Karpas-422 (cell line): ENCODE measurements around the gene ZKSCAN8. TPM values are rescaled to one million over a fixed set of nuclear protein-coding genes. Genes with fewer than 3 reads are reported as not detected.

Experiments
- DNase-seq: peaks from one replicate; pipeline ENCODE4 v3.0.0-alpha.2; 2015
- H2AFZ ChIP-seq: fragments of 200-600 bp; sonication (generic); 2 replicates; pipeline ENCODE4 v1.6.1; 2014; ENCODE audit warnings: antibody characterized with exemption, low read length, mixed read lengths
- H3K27ac ChIP-seq: fragments of 200-600 bp; sonication (generic); 2 replicates; pipeline ENCODE4 v1.5.1; 2014; ENCODE audit warnings: mild to moderate bottlenecking, low read length, moderate library complexity
- H3K27me3 ChIP-seq: fragments of 200-600 bp; sonication (generic); 2 replicates; pipeline ENCODE4 v1.6.1; 2014; ENCODE audit warnings: low read length, mixed read lengths
- H3K36me3 ChIP-seq: fragments of 200-600 bp; sonication (generic); 2 replicates; pipeline ENCODE4 v1.6.1; 2014; ENCODE audit warnings: low read length, mixed read lengths; ENCODE audit not compliant: insufficient read depth
- H3K4me1 ChIP-seq: fragments of 200-600 bp; sonication (generic); 2 replicates; pipeline ENCODE4 v1.6.1; 2014; ENCODE audit warnings: mild to moderate bottlenecking, low read length, mixed read lengths
- H3K4me2 ChIP-seq: fragments of 200-600 bp; sonication (generic); 2 replicates; pipeline ENCODE4 v1.6.1; 2014; ENCODE audit warnings: low read length, low read depth, mild to moderate bottlenecking; ENCODE audit not compliant: poor library complexity, severe bottlenecking
- H3K4me3 ChIP-seq: fragments of 200-600 bp; sonication (generic); 2 replicates; pipeline ENCODE4 v1.5.1; 2014; ENCODE audit warnings: mild to moderate bottlenecking, antibody characterized with exemption, low read length, mixed read lengths
- H3K79me2 ChIP-seq: fragments of 200-600 bp; sonication (generic); 2 replicates; pipeline ENCODE4 v1.6.1; 2014; ENCODE audit warnings: mild to moderate bottlenecking, low read length, mixed read lengths
- H3K9ac ChIP-seq: fragments of 200-600 bp; sonication (generic); 2 replicates; pipeline ENCODE4 v1.6.0; 2014; ENCODE audit warnings: low read length
- H3K9me2 ChIP-seq: fragments of 200-600 bp; sonication (generic), shearing (Covaris generic); replicated peaks from 2 replicates; pipeline ENCODE4 v1.6.0; 2014; ENCODE audit warnings: mild to moderate bottlenecking, low read length, moderate library complexity; ENCODE audit not compliant: insufficient read depth
- H3K9me3 ChIP-seq: fragments of 300-700, 200-600 bp; sonication (generic); 2 replicates; pipeline ENCODE4 v1.6.1; 2014; ENCODE audit warnings: low read length, mixed read lengths
- H4K20me1 ChIP-seq: fragments of 200-600 bp; sonication (generic); 2 replicates; pipeline ENCODE4 v1.6.1; 2014; ENCODE audit warnings: mild to moderate bottlenecking, antibody characterized with exemption, low read length, low read depth; ENCODE audit not compliant: insufficient read depth
- total RNA-seq: library from RNA; depleted of rRNA; stranded (reverse); fragments of >200 nt; shearing (Covaris generic); gene quantifications from 2 replicates; pipeline ENCODE4 v1.2.3, GENCODE V29; 2014; ENCODE audit warnings: low replicate concordance

Gene ZKSCAN8
- total RNA-seq, 1 experiment from 2014 or later, result 48.9 TPM

- DNase-seq, result no peak
- H3K9me3 ChIP-seq, result no peaks in the 10 kb centered on the region
- no peaks in the 10 kb centered on the region for H3K27me3 ChIP-seq
Observed at GRCh38 chr6:28167068-28167467, 25.4 kb downstream of the ZKSCAN8 start.

GRCh38 chr6:28167926-28168325 is 26.2 kb downstream of the ZKSCAN8 start:
- Histone ChIP-seq H3K4me3 (no peak overlapping the region), H3K9me2 (no peaks in the 10 kb centered on the region), H3K4me2 (no peak overlapping the region), H2AFZ (no peak overlapping the region), H3K27me3 (no peaks in the 10 kb centered on the region), H4K20me1 (no peaks in the 10 kb centered on the region), H3K27ac (no peak overlapping the region), H3K36me3 (peaks cover 7% of the 10 kb centered on the region), H3K4me1 (peaks cover under 1% of the 10 kb centered on the region; the same call in 1 of the 2 replicates), H3K9me3 (no peaks in the 10 kb centered on the region), H3K9ac (no peak overlapping the region), H3K79me2 (no peaks in the 10 kb centered on the region)
- DNase-seq, result no peak

More at GRCh38 chr6:28167068-28167467, 25.4 kb downstream of the ZKSCAN8 start:
- Histone ChIP-seq H3K27ac (no peak overlapping the region), H3K4me1 (peaks cover 9% of the 10 kb centered on the region), H3K4me2 (no peak overlapping the region), H2AFZ (no peak overlapping the region), H3K4me3 (no peak overlapping the region), H3K36me3 (peaks cover 7% of the 10 kb centered on the region), H4K20me1 (no peaks in the 10 kb centered on the region), H3K79me2 (peaks cover 6% of the 10 kb centered on the region; the same call in 1 of the 2 replicates), H3K9ac (no peak overlapping the region), H3K9me2 (no peaks in the 10 kb centered on the region)

- H2AFZ ChIP-seq, result no peak overlapping the region
- DNase-seq, result no peak
- H3K27ac ChIP-seq, result no peak overlapping the region
- H3K9ac ChIP-seq, result no peak overlapping the region
- H3K4me1 ChIP-seq, result no peaks in the 10 kb centered on the region
- H3K79me2 ChIP-seq, result no peaks in the 10 kb centered on the region
- no peak overlapping the region for H3K4me2 ChIP-seq
- no peak overlapping the region for H3K4me3 ChIP-seq
- H4K20me1 ChIP-seq, result no peaks in the 10 kb centered on the region
- peaks cover 7% of the 10 kb centered on the region for H3K36me3 ChIP-seq
- H3K27me3 ChIP-seq, result no peaks in the 10 kb centered on the region
- no peaks in the 10 kb centered on the region for H3K9me2 ChIP-seq
- no peaks in the 10 kb centered on the region for H3K9me3 ChIP-seq
Observed at GRCh38 chr6:28171271-28171670, 29.6 kb downstream of the ZKSCAN8 start.

- Histone ChIP-seq H3K27me3 (no peaks in the 10 kb centered on the region), H4K20me1 (no peaks in the 10 kb centered on the region), H3K9me3 (no peaks in the 10 kb centered on the region), H3K79me2 (no peaks in the 10 kb centered on the region), H3K36me3 (peaks cover 7% of the 10 kb centered on the region), H3K4me1 (no peaks in the 10 kb centered on the region), H2AFZ (no peak overlapping the region), H3K4me3 (no peak overlapping the region), H3K9ac (no peak overlapping the region), H3K4me2 (no peak overlapping the region), H3K9me2 (no peaks in the 10 kb centered on the region), H3K27ac (no peak overlapping the region)
- DNase-seq, result no peak
Observed at GRCh38 chr6:28172006-28172405, 30.3 kb downstream of the ZKSCAN8 start.

- H4K20me1 ChIP-seq, result no peaks in the 10 kb centered on the region
- H3K9ac ChIP-seq, result no peak overlapping the region
- H3K27me3 ChIP-seq, result no peaks in the 10 kb centered on the region
- no peaks in the 10 kb centered on the region for H3K9me2 ChIP-seq
- no peak overlapping the region for H3K4me3 ChIP-seq
- H3K79me2 ChIP-seq, result no peaks in the 10 kb centered on the region
- H3K36me3 ChIP-seq, result no peaks in the 10 kb centered on the region
- H3K9me3 ChIP-seq, result no peaks in the 10 kb centered on the region
- H3K4me1 ChIP-seq, result peaks cover 14% of the 10 kb centered on the region
- no peak overlapping the region for H3K27ac ChIP-seq
- DNase-seq, result no peak
- H2AFZ ChIP-seq, result no peak overlapping the region
- H3K4me2 ChIP-seq, result no peak overlapping the region
Observed at GRCh38 chr6:28176373-28176772, 34.7 kb downstream of the ZKSCAN8 start.

GRCh38 chr6:28182255-28182654 is 40.6 kb downstream of the ZKSCAN8 start:
- H4K20me1 ChIP-seq, result no peaks in the 10 kb centered on the region

GRCh38 chr6:28188111-28188979 is 46.7 kb downstream of the ZKSCAN8 start:
- Histone ChIP-seq H3K36me3 (no peaks in the 10 kb centered on the region; the same call in 1 of the 2 replicates), H3K79me2 (no peaks in the 10 kb centered on the region), H3K9me2 (no peaks in the 10 kb centered on the region), H3K27ac (no peak overlapping the region), H3K27me3 (peaks cover 4% of the 10 kb centered on the region; the same call in 1 of the 2 replicates), H3K4me1 (no peaks in the 10 kb centered on the region), H3K4me3 (no peak overlapping the region), H3K4me2 (no peak overlapping the region), H3K9me3 (peaks cover 35% of the 10 kb centered on the region), H2AFZ (no peak overlapping the region), H4K20me1 (no peaks in the 10 kb centered on the region), H3K9ac (no peak overlapping the region)
- no peak for DNase-seq

More at GRCh38 chr6:28182255-28182654, 40.6 kb downstream of the ZKSCAN8 start:
- no peaks in the 10 kb centered on the region for H3K36me3 ChIP-seq
- peaks cover 14% of the 10 kb centered on the region for H3K4me1 ChIP-seq
- H3K9me2 ChIP-seq, result no peaks in the 10 kb centered on the region
- H3K27ac ChIP-seq, result no peak overlapping the region
- H3K4me3 ChIP-seq, result no peak overlapping the region
- peaks cover 4% of the 10 kb centered on the region for H3K9me3 ChIP-seq
- H3K27me3 ChIP-seq, result peaks cover 3% of the 10 kb centered on the region; the same call in 1 of the 2 replicates
- H2AFZ ChIP-seq, result no peak overlapping the region
- no peak overlapping the region for H3K9ac ChIP-seq
- DNase-seq, result no peak
- H3K79me2 ChIP-seq, result no peaks in the 10 kb centered on the region
- H3K4me2 ChIP-seq, result no peak overlapping the region

GRCh38 chr6:28200020-28200419 is 58.3 kb downstream of the ZKSCAN8 start:
- H3K9ac ChIP-seq, result no peak overlapping the region
- peaks cover 3% of the 10 kb centered on the region; the same call in 1 of the 2 replicates for H3K9me3 ChIP-seq
- no peak for DNase-seq
- no peak overlapping the region for H3K4me2 ChIP-seq
- H3K9me2 ChIP-seq, result no peaks in the 10 kb centered on the region
- H3K4me1 ChIP-seq, result no peaks in the 10 kb centered on the region
- H2AFZ ChIP-seq, result no peak overlapping the region
- no peaks in the 10 kb centered on the region for H4K20me1 ChIP-seq
- no peaks in the 10 kb centered on the region for H3K36me3 ChIP-seq
- no peak overlapping the region for H3K4me3 ChIP-seq
- no peaks in the 10 kb centered on the region for H3K79me2 ChIP-seq
- H3K27ac ChIP-seq, result no peak overlapping the region
- no peaks in the 10 kb centered on the region for H3K27me3 ChIP-seq
